GM12801 (cell line): ENCODE data around the gene TFAP2A.

Experiments used
- CTCF ChIP-seq: IDR thresholded peaks from one replicate; pipeline ENCODE4 v1.5.1; 2011; ENCODE audit warnings: control low read depth; ENCODE audit not compliant: insufficient read length; ENCODE audit errors: extremely low read depth

TFAP2A gene

GRCh38 chr6:10395171-10395703 lies 19.6 kb downstream of the TFAP2A start:
- TF ChIP-seq CTCF: no peak

GRCh38 chr6:10393544-10394225 lies 21.2 kb downstream of the TFAP2A start:
- TF ChIP-seq CTCF: no peak

DNA sequence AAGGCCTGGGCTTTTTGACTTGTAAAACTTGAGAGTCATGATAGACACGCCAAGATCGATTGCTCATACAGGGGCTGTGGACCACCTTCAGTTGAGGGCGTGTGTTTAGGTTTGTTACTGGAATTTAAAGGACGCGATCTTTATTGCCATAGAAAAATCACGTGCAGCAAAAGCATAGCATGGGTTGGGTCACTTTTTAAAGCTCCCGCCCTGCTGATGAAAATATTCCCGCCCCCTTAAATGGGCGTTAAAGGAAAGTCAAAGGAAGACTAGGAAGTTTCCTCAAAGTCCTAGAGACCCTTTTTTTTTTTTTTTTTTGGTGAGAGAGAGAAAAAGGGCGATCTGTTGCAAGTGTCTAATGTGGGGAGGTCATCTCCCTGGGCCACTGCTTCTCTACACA lies 23.1 kb downstream of the TFAP2A start:
- TF ChIP-seq CTCF: no peak

GRCh38 chr6:10391299-10391630 lies 23.6 kb downstream of the TFAP2A start:
- no peak for TF ChIP-seq CTCF

GRCh38 chr6:10390495-10391298 lies 24.2 kb downstream of the TFAP2A start:
- TF ChIP-seq CTCF: no peak

- TF ChIP-seq CTCF: no peak
Measured at GRCh38 chr6:10389739-10390494, 25.0 kb downstream of the TFAP2A start.

- TF ChIP-seq CTCF: no peak
Measured at GRCh38 chr6:10386756-10387654, 27.9 kb downstream of the TFAP2A start.
